H1 (cell line): ENCODE measurements around the gene CCDC121. TPM values are rescaled to one million over a fixed set of nuclear protein-coding genes. Genes with fewer than 3 reads are reported as not detected.

Experiments used
- CTCF ChIA-PET: fragments of 300-600 bp; sonication (Branson Sonifier 250); formaldehyde crosslinking; loops from one replicate; lab custom pipeline; 2021; ENCODE audit not compliant: partially characterized antibody; lab: Charles Lee
- POLR2A ChIA-PET: fragments of 300-600 bp; sonication (Branson Sonifier 250); formaldehyde crosslinking; loops from one replicate; lab custom pipeline; 2021; ENCODE audit warnings: inconsistent platforms; ENCODE audit not compliant: partially characterized antibody; lab: Charles Lee
- DNase-seq, 2 experiments: peaks; one replicate each; pipeline versions ENCODE4 v3.0.0 to v3.0.0-alpha.2; 2010 to 2022; ENCODE audit warnings: low spot score in 2 of 2, low read depth in 1 of 2, mixed read lengths in 1 of 2
- FAIRE-seq: peaks from 2 replicates; lab custom pipeline; 2011; peaks lifted over from hg19 to GRCh38; lab: Jason Lieb, UNC
- H2AFZ ChIP-seq: 2 replicates; pipeline ENCODE4 v1.8.1; 2012; ENCODE audit warnings: low read length, inconsistent platforms
- H2AK5ac ChIP-seq: 2 replicates; pipeline ENCODE4 v1.6.1; 2013; ENCODE audit warnings: low read depth, low read length
- H2BK120ac ChIP-seq: replicated peaks from 2 replicates; pipeline ENCODE3; 2013; ENCODE audit warnings: low read depth, low read length, inconsistent platforms
- H2BK12ac ChIP-seq: 2 replicates; pipeline ENCODE4 v1.6.1; 2013; ENCODE audit warnings: low read depth, low read length
- H2BK15ac ChIP-seq: 2 replicates; pipeline ENCODE4 v1.6.1; 2013; ENCODE audit warnings: low read length
- H2BK20ac ChIP-seq: 2 replicates; pipeline ENCODE4 v1.6.1; 2013; ENCODE audit warnings: low read length
- H2BK5ac ChIP-seq: 2 replicates; pipeline ENCODE4 v1.6.1; 2013; ENCODE audit warnings: low read depth, low read length
- H3K14ac ChIP-seq: 2 replicates; pipeline ENCODE4 v1.6.1; 2013; ENCODE audit warnings: inconsistent platforms; ENCODE audit not compliant: insufficient read length
- H3K18ac ChIP-seq: 2 replicates; pipeline ENCODE4 v1.6.1; 2013; ENCODE audit warnings: low read length; ENCODE audit errors: extremely low read depth
- H3K23ac ChIP-seq: 2 replicates; pipeline ENCODE4 v1.6.1; 2013; ENCODE audit warnings: inconsistent platforms; ENCODE audit not compliant: insufficient read length
- H3K23me2 ChIP-seq: 2 replicates; pipeline ENCODE4 v1.6.1; 2013; ENCODE audit warnings: low read depth, low read length
- H3K27ac ChIP-seq: 2 replicates; pipeline ENCODE4 v1.6.1; 2011; ENCODE audit warnings: low read depth, low read length, inconsistent platforms
- H3K27me3 ChIP-seq, 4 experiments: replicated peaks in 1 of 4; 1 replicate in 1 of 4; 2 replicates in 3 of 4; pipeline versions ENCODE4 v1.6.1 to v1.8.1; 2011 to 2013; ENCODE audit warnings: low read length in 3 of 4, mild to moderate bottlenecking in 3 of 4, inconsistent platforms in 2 of 4, mixed read lengths in 2 of 4, moderate library complexity in 1 of 4; ENCODE audit not compliant: control insufficient read depth in 3 of 4, insufficient read depth in 3 of 4; ENCODE audit errors: extremely low read depth in 1 of 4
- H3K36me3 ChIP-seq, 4 experiments: 2 replicates each; pipeline versions ENCODE4 v1.6.1 to v1.8.1; 2011 to 2013; ENCODE audit warnings: mild to moderate bottlenecking in 4 of 4, low read length in 3 of 4, moderate library complexity in 2 of 4, control low read depth in 1 of 4, inconsistent platforms in 1 of 4; ENCODE audit not compliant: insufficient read depth in 4 of 4, control insufficient read depth in 2 of 4
- H3K4ac ChIP-seq: replicated peaks from 2 replicates; pipeline ENCODE3; 2013; ENCODE audit warnings: low read length, low read depth, mixed read lengths, inconsistent platforms; ENCODE audit not compliant: insufficient read length
- H3K4me1 ChIP-seq, 4 experiments: replicated peaks in 1 of 4; 1 replicate in 1 of 4; 2 replicates in 3 of 4; pipeline versions ENCODE4 v1.6.1 to v1.8.1; 2011 to 2013; ENCODE audit warnings: low read length in 3 of 4, inconsistent platforms in 2 of 4, mixed read lengths in 1 of 4; ENCODE audit not compliant: insufficient read depth in 4 of 4, control insufficient read depth in 3 of 4
- H3K4me2 ChIP-seq, 2 experiments: 2 replicates each; pipeline versions ENCODE4 v1.6.1 to v1.8.1; 2011 to 2013; ENCODE audit warnings: low read depth in 2 of 2, low read length in 2 of 2, control low read depth in 1 of 2, inconsistent platforms in 1 of 2, mild to moderate bottlenecking in 1 of 2; ENCODE audit not compliant: insufficient read depth in 1 of 2
- H3K4me3 ChIP-seq, 4 experiments: fragments of 200-600, 300-600 bp in 1 of 4; sonication (generic), shearing (Covaris generic), sonication (Bioruptor Twin) in 1 of 4; 2 replicates each; pipeline versions ENCODE4 v1.5.1 to v1.8.1; 2011 to 2016; ENCODE audit warnings: low read length in 4 of 4, low read depth in 3 of 4, control low read depth in 2 of 4, inconsistent platforms in 2 of 4, mild to moderate bottlenecking in 2 of 4, mixed read lengths in 1 of 4, moderate library complexity in 1 of 4; ENCODE audit not compliant: insufficient read depth in 2 of 4; ENCODE audit errors: extremely low read depth in 1 of 4
- H3K56ac ChIP-seq: replicated peaks from 2 replicates; pipeline ENCODE3; 2013; ENCODE audit warnings: low read depth, mild to moderate bottlenecking, mixed read lengths, low read length, inconsistent platforms; ENCODE audit not compliant: insufficient read length
- H3K79me1 ChIP-seq: 2 replicates; pipeline ENCODE4 v1.6.1; 2013; ENCODE audit warnings: low read depth, low read length, control low read depth
- H3K79me2 ChIP-seq, 2 experiments: 2 replicates each; pipeline versions ENCODE4 v1.6.1 to v1.8.1; 2012 to 2013; ENCODE audit warnings: low read length in 2 of 2, mild to moderate bottlenecking in 2 of 2, inconsistent platforms in 1 of 2; ENCODE audit not compliant: insufficient read depth in 2 of 2, control insufficient read depth in 1 of 2
- H3K9ac ChIP-seq, 4 experiments: replicated peaks in 1 of 4; 1 replicate in 1 of 4; 2 replicates in 3 of 4; pipeline versions ENCODE4 v1.6.1 to v1.8.1; 2011 to 2013; ENCODE audit warnings: low read depth in 3 of 4, low read length in 3 of 4, control low read depth in 2 of 4, mild to moderate bottlenecking in 2 of 4, moderate library complexity in 2 of 4, inconsistent platforms in 1 of 4; ENCODE audit errors: extremely low read depth in 1 of 4
- H3K9me3 ChIP-seq, 2 experiments: 2 replicates each; pipeline versions ENCODE4 v1.6.1 to v1.8.1; 2012 to 2013; ENCODE audit warnings: mild to moderate bottlenecking in 2 of 2, moderate library complexity in 2 of 2, control low read depth in 1 of 2, inconsistent platforms in 1 of 2, low read depth in 1 of 2, low read length in 1 of 2, mixed read lengths in 1 of 2; ENCODE audit not compliant: insufficient read depth in 2 of 2
- H4K20me1 ChIP-seq, 2 experiments: replicated peaks in 1 of 2; 2 replicates each; pipeline versions ENCODE3 to v1.8.1; 2011 to 2013; ENCODE audit warnings: inconsistent platforms in 2 of 2, low read length in 2 of 2, mild to moderate bottlenecking in 1 of 2; ENCODE audit not compliant: insufficient read depth in 2 of 2, control insufficient read depth in 1 of 2
- H4K5ac ChIP-seq: 2 replicates; pipeline ENCODE4 v1.6.1; 2013; ENCODE audit warnings: low read length, low read depth, mixed read lengths, inconsistent platforms; ENCODE audit not compliant: insufficient read length
- H4K8ac ChIP-seq: 2 replicates; pipeline ENCODE4 v1.8.0; 2013; ENCODE audit warnings: mild to moderate bottlenecking, moderate library complexity, low read length, inconsistent platforms; ENCODE audit not compliant: insufficient read depth; ENCODE audit errors: extremely low read depth
- H4K91ac ChIP-seq: replicated peaks from 2 replicates; pipeline ENCODE3; 2013; ENCODE audit warnings: low read length, mixed read lengths, inconsistent platforms; ENCODE audit not compliant: insufficient read length
- JUND ChIP-seq: IDR thresholded peaks from 2 replicates; pipeline ENCODE4 v1.6.1; 2011; ENCODE audit warnings: mild to moderate bottlenecking, improper control_type of control experiment, low read length
- RNF2 ChIP-seq: fragments of 200-900, 300-1000 bp; sonication (generic); IDR thresholded peaks from 2 replicates; pipeline ENCODE4 v1.7.1; 2016; ENCODE audit warnings: borderline replicate concordance, low read depth, mild to moderate bottlenecking, antibody characterized with exemption, low read length; ENCODE audit not compliant: poor library complexity, severe bottlenecking; ENCODE audit errors: missing control alignments
- SP4 ChIP-seq: IDR thresholded peaks from 2 replicates; pipeline ENCODE4 v1.6.1; 2012; ENCODE audit warnings: low read length, inconsistent platforms
- polyA plus RNA-seq, 7 experiments: library from polyadenylated mRNA; depleted of rRNA in 3 of 7; stranded (reverse) in 5 of 7; unstranded in 2 of 7; fragments of >200 nt in 5 of 7; fragments of 200-250 nt in 2 of 7; gene quantifications; 1 replicate in 5 of 7; 2 replicates in 1 of 7; 4 replicates in 1 of 7; pipeline versions ENCODE4 v1.2.1 to v1.2.3, GENCODE V29; 2011 to 2013; ENCODE audit warnings: missing spikeins in 2 of 7, mixed read lengths in 2 of 7
- total RNA-seq: library from RNA; stranded (reverse); fragmentation: NEBNext Ultra II Directional; extraction: Animal tissue kit (Norgen Biotek cat#: 25700); gene quantifications from 2 replicates; pipeline ENCODE4 v1.2.1, GENCODE V29; 2021

The CCDC121 gene
- total and polyA plus RNA-seq, 2 of the 8 experiments (the other 6 are each of a cell fraction or from before 2014, with no cell fraction given): 0.68 to 1.5 TPM

GRCh38 chr2:27645197-27645596, 16.4 kb upstream of the CCDC121 start:
- peaks cover 17 to 51% (median 39%) of the 10 kb centered on the region in 4 experiments for H3K36me3 ChIP-seq
- H3K27me3 ChIP-seq: no peaks in the 10 kb centered on the region
- CTCF ChIA-PET: no interaction called here

More at GRCh38 chr2:27645197-27645596, 16.4 kb upstream of the CCDC121 start:
- Histone ChIP-seq H3K4ac (no peak overlapping the region), H4K20me1 (no peaks in the 10 kb centered on the region), H2BK15ac (no peak overlapping the region), H3K9me3 (no peaks in the 10 kb centered on the region), H3K9ac (no peak overlapping the region), H3K79me2 (no peaks in the 10 kb centered on the region), H2BK12ac (no peak overlapping the region), H3K14ac (no peak overlapping the region), H3K23ac (no peak overlapping the region), H3K4me1 (no peaks in the 10 kb centered on the region), H2AK5ac (no peak overlapping the region), H2BK20ac (no peak overlapping the region), H4K5ac (no peak overlapping the region), H3K56ac (no peak overlapping the region), H3K27ac (no peak overlapping the region), H3K79me1 (no peaks in the 10 kb centered on the region), H3K4me2 (no peak overlapping the region), H3K4me3 (no peak overlapping the region), H3K18ac (no peak overlapping the region), H2BK120ac (no peak overlapping the region), H2AFZ (no peak overlapping the region), H4K91ac (no peak overlapping the region), H3K23me2 (no peaks in the 10 kb centered on the region), H2BK5ac (no peak overlapping the region), H4K8ac (no peak overlapping the region)
- no peak for DNase-seq
- FAIRE-seq: no peak
- POLR2A ChIA-PET: interaction anchor here (1.4 kb wide), 1 partner anchor 64 kb away, joined by 4 read pairs; no protein-coding TSS in a partner anchor
- TF ChIP-seq RNF2 (no peak), SP4 (no peak), JUND (no peak)
